GM18502 (cell line): ENCODE data around the gene MANBA.
A peak's percentile ranks its signal among the peaks of the same experiment; 100 is the strongest.
"Not testable (repeated sequence)": the region's sequence is repeated elsewhere in the genome, so short reads cannot be mapped to it uniquely, and the experiment has no call there.

Source experiments
- ATAC-seq: cut with Tn5 transposase; IDR thresholded peaks from one replicate; pipeline ENCODE4 v1.9.1; 2021; ENCODE audit warnings: mild to moderate bottlenecking; ENCODE audit not compliant: unreplicated experiment, poor library complexity

The MANBA gene

GRCh38 chr4:102627831-102628523, 132.8 kb downstream of the MANBA start:
- ATAC-seq: peak; percentile 43

GRCh38 chr4:102625232-102625930, 135.4 kb downstream of the MANBA start:
- peak; percentile 85 for ATAC-seq

GRCh38 chr4:102624505-102624904, 136.3 kb downstream of the MANBA start:
- ATAC-seq: no peak

- ATAC-seq: no peak
Observed at GRCh38 chr4:102623622-102624021, 137.1 kb downstream of the MANBA start.

- peak; percentile 64 for ATAC-seq
Observed at GRCh38 chr4:102620697-102621497, 139.9 kb downstream of the MANBA start.

- peak; percentile 25 for ATAC-seq
Observed at GRCh38 chr4:102619776-102620631, 140.8 kb downstream of the MANBA start.

GRCh38 chr4:102619021-102619420, 141.7 kb downstream of the MANBA start:
- not testable (repeated sequence) for ATAC-seq

- ATAC-seq: no peak
Observed at GRCh38 chr4:102616636-102617035, 144.1 kb downstream of the MANBA start.

- no peak for ATAC-seq
Observed at GRCh38 chr4:102614801-102615200, 146.0 kb downstream of the MANBA start.

- ATAC-seq: peak; percentile 42
Observed at GRCh38 chr4:102612824-102613366, 147.9 kb downstream of the MANBA start.

GRCh38 chr4:102612210-102612609, 148.6 kb downstream of the MANBA start:
- no peak for ATAC-seq

GRCh38 chr4:102610476-102610875, 150.3 kb downstream of the MANBA start:
- ATAC-seq: no peak

GRCh38 chr4:102610007-102610406, 150.8 kb downstream of the MANBA start:
- ATAC-seq: no peak

GRCh38 chr4:102608190-102608589, 152.6 kb downstream of the MANBA start:
- no peak for ATAC-seq

- no peak for ATAC-seq
Observed at GRCh38 chr4:102606846-102607450, 153.8 kb downstream of the MANBA start.

GRCh38 chr4:102606261-102606660, 154.5 kb downstream of the MANBA start:
- no peak for ATAC-seq

- no peak for ATAC-seq
Observed at GRCh38 chr4:102604222-102604940, 156.4 kb downstream of the MANBA start.

- no peak for ATAC-seq
Observed at GRCh38 chr4:102601586-102602227, 159.1 kb downstream of the MANBA start.
